ENCODE measurements around the gene RAD51B.

DNA sequence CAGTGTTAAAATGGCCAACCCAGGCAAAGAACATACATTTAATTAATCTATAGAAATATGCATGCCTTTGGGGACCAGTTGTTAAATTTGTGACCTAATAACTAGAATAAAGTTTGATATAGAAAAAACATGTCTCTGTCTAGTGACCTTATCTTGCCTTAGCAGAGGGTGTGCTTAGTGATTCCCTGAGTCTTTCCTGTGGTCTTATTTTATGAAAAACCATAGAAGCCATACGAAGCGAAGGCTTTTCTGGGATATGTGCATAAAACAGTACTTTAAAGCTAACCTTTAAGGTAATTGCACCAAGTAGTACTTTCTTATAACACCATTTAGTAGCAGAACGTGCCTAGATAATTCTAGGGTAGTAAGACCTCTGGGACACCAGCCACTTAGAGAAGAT is 593.9 kb downstream of the RAD51B start:
- TF ChIP-seq POLR2AphosphoS5 (IDR thresholded peaks at IDR 0.05; ENCODE audit: insufficient read depth in 1 of 2, low read depth in 1 of 2) (no peak), POLR2A (IDR thresholded peaks at IDR 0.05) (no peak), CTCF (IDR thresholded peaks at IDR 0.05) (no peak)

All from vagina (tissue), 2 donors.